Neuronal stem cell (in vitro differentiated cells): Measurements from ENCODE around the gene CMIP.

ENCODE experiments used
- DNase-seq: peaks from one replicate; pipeline ENCODE4 v3.0.0-alpha.2; 2013; ENCODE audit warnings: low spot score
- H2AFZ ChIP-seq: one replicate; pipeline ENCODE4 v1.6.1; 2013; ENCODE audit warnings: mild to moderate bottlenecking, low read length, inconsistent platforms
- H2AK5ac ChIP-seq: 2 replicates; pipeline ENCODE4 v1.6.1; 2013; ENCODE audit warnings: low read depth, mild to moderate bottlenecking, inconsistent platforms, low read length, moderate library complexity, mixed read lengths
- H2BK120ac ChIP-seq: 2 replicates; pipeline ENCODE4 v1.6.1; 2013; ENCODE audit warnings: low read depth, mild to moderate bottlenecking, inconsistent platforms, low read length, moderate library complexity, mixed read lengths
- H2BK12ac ChIP-seq: one replicate; pipeline ENCODE4 v1.6.1; 2013; ENCODE audit warnings: low read length, inconsistent platforms
- H2BK15ac ChIP-seq: 2 replicates; pipeline ENCODE4 v1.6.1; 2013; ENCODE audit warnings: mild to moderate bottlenecking, low read length, inconsistent platforms, mixed read lengths
- H2BK5ac ChIP-seq: one replicate; pipeline ENCODE4 v1.6.1; 2013; ENCODE audit warnings: inconsistent platforms, mild to moderate bottlenecking, low read length, moderate library complexity
- H3K14ac ChIP-seq: one replicate; pipeline ENCODE4 v1.6.1; 2013; ENCODE audit warnings: low read length, inconsistent platforms
- H3K18ac ChIP-seq: 2 replicates; pipeline ENCODE4 v1.6.1; 2013; ENCODE audit warnings: low read length, inconsistent platforms
- H3K23ac ChIP-seq: 2 replicates; pipeline ENCODE4 v1.6.1; 2013; ENCODE audit warnings: low read depth, mild to moderate bottlenecking, mixed read lengths, low read length, inconsistent platforms; ENCODE audit not compliant: poor library complexity
- H3K27ac ChIP-seq: replicated peaks from 3 replicates; pipeline ENCODE4 v1.5.1; 2013; ENCODE audit warnings: low read length, inconsistent platforms
- H3K27me3 ChIP-seq, 3 experiments: 2 replicates each; pipeline ENCODE4 v1.6.1; 2013; ENCODE audit warnings: low read length in 3 of 3, mild to moderate bottlenecking in 2 of 3, inconsistent platforms in 1 of 3, low read depth in 1 of 3, mixed read lengths in 1 of 3, moderate library complexity in 1 of 3; ENCODE audit not compliant: control insufficient read depth in 3 of 3, insufficient read depth in 3 of 3
- H3K36me3 ChIP-seq, 2 donors: replicated peaks in 1 of 2; 2 replicates each; pipeline ENCODE4 v1.6.1; 2013; ENCODE audit warnings: low read length in 2 of 2; ENCODE audit not compliant: control insufficient read depth in 2 of 2, insufficient read depth in 2 of 2
- H3K4ac ChIP-seq: 2 replicates; pipeline ENCODE4 v1.6.1; 2013; ENCODE audit warnings: inconsistent platforms, mild to moderate bottlenecking, low read length, moderate library complexity
- H3K4me1 ChIP-seq, 2 donors: 1 replicate in 1 of 2; 2 replicates in 1 of 2; pipeline ENCODE4 v1.6.1; 2013; ENCODE audit warnings: low read length in 2 of 2, low read depth in 1 of 2; ENCODE audit not compliant: control insufficient read depth in 2 of 2, insufficient read depth in 1 of 2
- H3K4me2 ChIP-seq: one replicate; pipeline ENCODE4 v1.6.1; 2013; ENCODE audit warnings: mild to moderate bottlenecking, low read length, inconsistent platforms; ENCODE audit not compliant: insufficient read depth, poor library complexity, severe bottlenecking
- H3K4me3 ChIP-seq, 2 donors: 2 replicates each; pipeline ENCODE4 v1.5.1; 2013; ENCODE audit warnings: low read length in 2 of 2, mild to moderate bottlenecking in 2 of 2, inconsistent platforms in 1 of 2, moderate library complexity in 1 of 2
- H3K79me1 ChIP-seq: one replicate; pipeline ENCODE4 v1.6.1; 2013; ENCODE audit warnings: low read depth, mild to moderate bottlenecking, inconsistent platforms, low read length, moderate library complexity
- H3K9ac ChIP-seq: one replicate; pipeline ENCODE4 v1.6.1; 2013; ENCODE audit warnings: mild to moderate bottlenecking, low read depth, low read length, inconsistent platforms; ENCODE audit not compliant: poor library complexity
- H3K9me3 ChIP-seq, 2 donors: replicated peaks in 1 of 2; 2 replicates each; pipeline versions ENCODE3 to v1.6.1; 2013; ENCODE audit warnings: low read length in 2 of 2, mild to moderate bottlenecking in 2 of 2, inconsistent platforms in 1 of 2, low read depth in 1 of 2, mixed read lengths in 1 of 2, moderate library complexity in 1 of 2; ENCODE audit not compliant: control insufficient read depth in 2 of 2, insufficient read depth in 1 of 2
- H4K8ac ChIP-seq: one replicate; pipeline ENCODE4 v1.6.1; 2013; ENCODE audit warnings: low read depth, mild to moderate bottlenecking, inconsistent platforms, low read length, moderate library complexity
- H4K91ac ChIP-seq: one replicate; pipeline ENCODE4 v1.6.1; 2013; ENCODE audit warnings: low read length, low read depth, mild to moderate bottlenecking, inconsistent platforms; ENCODE audit not compliant: poor library complexity
- WGBS, 2 donors: extraction: QIAGEN DNeasy Blood & Tissue Kit; methylation state at CpG; one replicate each; pipeline ENCODE4 v1.1.7; 2013; ENCODE audit warnings: missing lambda C conversion rate in 2 of 2, mixed read lengths in 1 of 2; ENCODE audit not compliant: insufficient read length in 2 of 2, insufficient replicate concordance in 1 of 2; ENCODE audit errors: extremely low coverage in 2 of 2; 5-methylcytosine and 5-hydroxymethylcytosine counted together

Gene CMIP

GRCh38 chr16:81620029-81620428 is 175.4 kb downstream of the CMIP start:
- Histone ChIP-seq H2AFZ (no peak overlapping the region), H3K36me3 (peaks cover 12 to 29% of the 10 kb centered on the region in 2 donors), H3K4me2 (no peak overlapping the region), H2BK12ac (no peak overlapping the region), H3K27me3 (no peaks in the 10 kb centered on the region), H3K23ac (no peak overlapping the region), H3K9me3 (peaks cover 10 to 11% of the 10 kb centered on the region in 2 donors), H2BK5ac (no peak overlapping the region), H3K4me3 (no peak overlapping the region), H2BK120ac (no peak overlapping the region), H2BK15ac (no peak overlapping the region), H3K4me1 (peaks cover 0 to 13% of the 10 kb centered on the region in 2 donors), H3K18ac (no peak overlapping the region), H4K8ac (no peak overlapping the region), H3K27ac (no peak overlapping the region), H3K79me1 (peaks cover 8% of the 10 kb centered on the region), H3K9ac (no peak overlapping the region), H4K91ac (no peak overlapping the region), H3K14ac (no peak overlapping the region), H3K4ac (no peak overlapping the region), H2AK5ac (no peak overlapping the region)
- no peak for DNase-seq
- WGBS, 2 donors, result no CpG with 5 or more reads among the region's 4 CpGs

DNA sequence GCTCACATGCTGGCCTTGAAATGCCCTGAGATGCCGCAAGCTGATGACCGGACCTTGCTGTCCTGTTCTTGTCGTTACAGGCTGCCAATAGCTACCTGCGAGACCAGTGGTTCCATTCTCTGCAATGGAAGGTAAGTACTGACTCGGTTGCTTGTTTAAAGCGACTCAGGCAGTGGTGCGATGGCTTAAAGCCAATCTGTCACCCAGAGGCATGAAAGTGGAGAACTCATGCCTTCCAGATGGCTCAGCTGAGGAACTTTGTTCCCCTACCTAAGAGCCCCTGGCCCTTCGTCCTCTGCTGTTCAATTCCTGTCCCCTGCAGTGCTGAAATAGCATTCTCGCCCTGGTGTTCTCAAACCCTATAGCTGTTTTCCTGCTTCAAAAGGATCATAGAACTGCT is 176.2 kb downstream of the CMIP start:
- H2BK120ac ChIP-seq, result no peak overlapping the region
- no peak overlapping the region for H4K8ac ChIP-seq
- H3K4me2 ChIP-seq, result no peak overlapping the region
- no peak overlapping the region for H2BK15ac ChIP-seq
- no CpG with 5 or more reads among the region's 9 CpGs for WGBS, 2 donors
- no peak overlapping the region for H4K91ac ChIP-seq
- no peak for DNase-seq
- H2AK5ac ChIP-seq, result no peak overlapping the region
- peaks cover 5% of the 10 kb centered on the region for H3K79me1 ChIP-seq
- H2BK12ac ChIP-seq, result no peak overlapping the region
- H3K23ac ChIP-seq, result no peak overlapping the region
- peaks cover 9 to 29% of the 10 kb centered on the region in 2 donors for H3K36me3 ChIP-seq
- no peak overlapping the region for H3K27ac ChIP-seq
- H3K4me1 ChIP-seq, result peaks cover 0 to 8% of the 10 kb centered on the region in 2 donors
- H3K4me3 ChIP-seq, result no peak overlapping the region
- H3K9ac ChIP-seq, result peak overlapping the region; percentile 24
- H3K4ac ChIP-seq, result no peak overlapping the region
- no peak overlapping the region for H3K14ac ChIP-seq
- no peaks in the 10 kb centered on the region for H3K27me3 ChIP-seq
- no peak overlapping the region for H3K18ac ChIP-seq
- no peak overlapping the region for H2BK5ac ChIP-seq
- peaks cover 10 to 11% of the 10 kb centered on the region in 2 donors for H3K9me3 ChIP-seq
- no peak overlapping the region for H2AFZ ChIP-seq

GRCh38 chr16:81621496-81621895 is 176.9 kb downstream of the CMIP start:
- Histone ChIP-seq H3K36me3 (peaks cover 9 to 25% of the 10 kb centered on the region in 2 donors), H3K4me3 (no peak overlapping the region), H3K9me3 (peaks cover 10 to 11% of the 10 kb centered on the region in 2 donors), H3K23ac (no peak overlapping the region), H2AK5ac (no peak overlapping the region), H2AFZ (no peak overlapping the region), H4K91ac (no peak overlapping the region), H2BK5ac (no peak overlapping the region), H3K14ac (peak overlapping the region; percentile 26), H3K9ac (no peak overlapping the region), H3K79me1 (peaks cover 2% of the 10 kb centered on the region), H3K27ac (no peak overlapping the region), H3K27me3 (no peaks in the 10 kb centered on the region), H3K4ac (no peak overlapping the region), H3K4me2 (no peak overlapping the region), H2BK12ac (peak overlapping the region; percentile 27), H3K4me1 (peaks cover 0 to 8% of the 10 kb centered on the region in 2 donors), H2BK15ac (no peak overlapping the region), H3K18ac (no peak overlapping the region), H4K8ac (no peak overlapping the region), H2BK120ac (no peak overlapping the region)
- no peak for DNase-seq
- WGBS, 2 donors, result no CpG with 5 or more reads among the region's 8 CpGs

DNA sequence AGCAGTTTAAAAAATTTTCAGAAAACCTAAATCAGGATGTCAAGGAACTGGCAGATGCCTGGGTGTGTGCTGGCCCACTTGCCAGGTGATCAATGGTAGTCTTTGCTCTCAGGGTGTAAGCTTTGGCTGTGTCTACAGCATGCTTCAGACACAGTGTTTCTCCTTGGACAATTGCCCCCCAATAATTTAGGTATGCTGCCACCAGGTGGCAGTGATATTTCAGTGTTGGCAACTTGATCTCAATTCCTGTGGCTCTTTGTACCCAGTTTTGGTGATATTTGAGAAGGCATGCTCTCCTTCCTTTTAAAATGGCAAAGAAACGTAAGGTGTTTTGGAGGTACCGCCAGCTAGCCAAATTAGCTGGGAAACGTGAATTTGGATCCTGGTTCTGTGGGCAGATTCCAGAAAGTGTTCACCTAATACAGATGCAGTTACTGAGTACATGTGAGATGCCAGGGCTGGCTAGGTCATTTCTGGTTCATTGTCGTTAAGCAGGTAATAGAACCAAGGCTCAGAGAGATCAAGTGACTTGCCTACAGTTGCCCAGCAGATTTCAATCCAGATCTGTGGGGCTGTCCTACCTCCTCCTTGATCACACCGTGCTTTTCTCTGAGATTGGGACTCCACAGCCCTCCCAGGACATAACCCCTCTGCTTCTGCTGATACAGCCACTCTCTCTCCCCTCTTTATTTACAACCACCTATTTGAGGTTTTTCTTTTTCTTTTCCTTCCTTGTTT is 178.9 kb downstream of the CMIP start:
- H3K4me3 ChIP-seq, result no peak overlapping the region
- no CpG with 5 or more reads among the region's 5 CpGs for WGBS, 2 donors
- no peak overlapping the region for H3K14ac ChIP-seq
- H3K4me1 ChIP-seq, result peaks cover 0 to 6% of the 10 kb centered on the region in 2 donors
- H3K27ac ChIP-seq, result no peak overlapping the region
- no peak overlapping the region for H2BK12ac ChIP-seq
- no peak overlapping the region for H4K91ac ChIP-seq
- H2AK5ac ChIP-seq, result no peak overlapping the region
- H3K23ac ChIP-seq, result no peak overlapping the region
- peak; percentile 38 for DNase-seq
- H3K4me2 ChIP-seq, result no peak overlapping the region
- H3K36me3 ChIP-seq, result peaks cover 2 to 11% of the 10 kb centered on the region in 2 donors
- H3K18ac ChIP-seq, result no peak overlapping the region
- no peak overlapping the region for H3K9ac ChIP-seq
- H3K27me3 ChIP-seq, result no peaks in the 10 kb centered on the region
- no peak overlapping the region for H2BK15ac ChIP-seq
- no peak overlapping the region for H2AFZ ChIP-seq
- H3K4ac ChIP-seq, result no peak overlapping the region
- no peak overlapping the region for H2BK5ac ChIP-seq
- no peak overlapping the region for H2BK120ac ChIP-seq
- no peaks in the 10 kb centered on the region for H3K79me1 ChIP-seq
- peaks cover 0 to under 1% of the 10 kb centered on the region in 2 donors for H3K9me3 ChIP-seq
- H4K8ac ChIP-seq, result no peak overlapping the region
